PC-3 (cell line): ENCODE measurements around the gene TMEM212. TPM values are rescaled to one million over a fixed set of nuclear protein-coding genes. Genes with fewer than 3 reads are reported as not detected.

Source experiments
- ATAC-seq: fragments of 200-7000 bp; cut with Tn5 transposase; 2 replicates; pipeline ENCODE4 v1.9.1; 2020; ENCODE audit warnings: mild to moderate bottlenecking, moderate library complexity
- BruUV-seq: library from RNA; stranded (reverse); fragments of 400-500 nt; replicated peaks from 2 replicates; lab custom pipeline; 2021; lab: Mats Ljungman, UMichigan
- CTCF ChIA-PET: fragments of 300-600 bp; sonication (Branson Sonifier 250); formaldehyde crosslinking; loops from one replicate; lab custom pipeline; 2022; ENCODE audit warnings: antibody characterized with exemption; lab: Charles Lee
- POLR2A ChIA-PET: fragments of 300-600 bp; sonication (Branson Sonifier 250); formaldehyde crosslinking; loops from one replicate; lab custom pipeline; 2022; ENCODE audit warnings: antibody characterized with exemption; ENCODE audit not compliant: unreplicated experiment; lab: Charles Lee
- DNase-seq: peaks from one replicate; pipeline ENCODE4 v3.0.0-alpha.2; 2015
- H2AFZ ChIP-seq: fragments of 300-600 bp; sonication (generic); 2 replicates; pipeline ENCODE4 v1.6.0; 2016; ENCODE audit warnings: antibody characterized with exemption, low read length
- H3F3A ChIP-seq: fragments of 300-600 bp; sonication (generic); one replicate; pipeline ENCODE4 v1.6.0; 2017; ENCODE audit warnings: antibody characterized with exemption, low read length, control low read depth, mild to moderate bottlenecking; ENCODE audit not compliant: unreplicated experiment
- H3K27ac ChIP-seq: fragments of 300-600 bp; sonication (generic); 2 replicates; pipeline ENCODE4 v1.5.1; 2016; ENCODE audit warnings: mild to moderate bottlenecking, low read length
- H3K27me3 ChIP-seq: fragments of 300-600 bp; sonication (generic); 2 replicates; pipeline ENCODE4 v1.6.1; 2016; ENCODE audit warnings: low read length, mixed read lengths
- H3K36me3 ChIP-seq: fragments of 300-600 bp; sonication (generic); 2 replicates; pipeline ENCODE4 v1.6.1; 2016; ENCODE audit warnings: low read depth, mixed run types, low read length, mixed read lengths
- H3K4me1 ChIP-seq: fragments of 300-600 bp; sonication (generic); 2 replicates; pipeline ENCODE4 v1.5.1; 2016; ENCODE audit warnings: low read length; ENCODE audit not compliant: insufficient read depth
- H3K4me2 ChIP-seq: fragments of 300-600 bp; sonication (generic); 2 replicates; pipeline ENCODE4 v1.6.0; 2016; ENCODE audit warnings: low read length
- H3K4me3 ChIP-seq: fragments of 300-600 bp; sonication (generic); 2 replicates; pipeline ENCODE4 v1.5.1; 2016; ENCODE audit warnings: mild to moderate bottlenecking, low read length, mixed read lengths
- H3K79me2 ChIP-seq: fragments of 300-600 bp; sonication (generic); 2 replicates; pipeline ENCODE4 v1.6.1; 2017; ENCODE audit warnings: low read length, mixed read lengths
- H3K9ac ChIP-seq: fragments of 300-600 bp; sonication (generic); 2 replicates; pipeline ENCODE4 v1.6.0; 2016; ENCODE audit warnings: mild to moderate bottlenecking, low read length
- H3K9me2 ChIP-seq: fragments of 300-600 bp; sonication (generic); replicated peaks from 2 replicates; pipeline ENCODE4 v1.6.1; 2016; ENCODE audit warnings: mixed run types, low read length, mixed read lengths
- H3K9me3 ChIP-seq: fragments of 300-600 bp; sonication (generic); 2 replicates; pipeline ENCODE4 v1.6.1; 2016; ENCODE audit warnings: low read length, mixed read lengths
- H4K20me1 ChIP-seq: fragments of 300-600 bp; sonication (generic); 2 replicates; pipeline ENCODE4 v1.6.1; 2016; ENCODE audit warnings: low read length, mixed read lengths
- EZH2 ChIP-seq: fragments of 300-600 bp; sonication (generic); IDR thresholded peaks from one replicate; pipeline ENCODE4 v1.6.1; 2017; ENCODE audit warnings: antibody characterized with exemption, mild to moderate bottlenecking, low read length; ENCODE audit not compliant: unreplicated experiment
- EZH2phosphoT487 ChIP-seq: fragments of 300-600 bp; sonication (generic); IDR thresholded peaks from 2 replicates; pipeline ENCODE4 v1.6.1; 2018; ENCODE audit warnings: mild to moderate bottlenecking, antibody characterized with exemption, low read length, borderline replicate concordance
- intact Hi-C: fragments of 100-400 bp; cut with micrococcal nuclease; formaldehyde crosslinking; loops from 2 replicates; pipeline ENCODE4 v1.9.0; 2023
- total RNA-seq: library from RNA; depleted of rRNA; stranded (reverse); fragments of >200 nt; gene quantifications from 2 replicates; pipeline ENCODE4 v1.2.3, GENCODE V29; 2014
- TF ChIP-seq, protein P1 (sequence below): fragments of 300-600 bp; sonication (generic); conservative IDR thresholded peaks from 2 replicates; pipeline ENCODE4 v1.5.1; 2017; ENCODE audit warnings: antibody characterized with exemption, low read depth, mild to moderate bottlenecking, low read length

Gene TMEM212
- total RNA-seq, 1 experiment from 2014 or later: not detected

DNA sequence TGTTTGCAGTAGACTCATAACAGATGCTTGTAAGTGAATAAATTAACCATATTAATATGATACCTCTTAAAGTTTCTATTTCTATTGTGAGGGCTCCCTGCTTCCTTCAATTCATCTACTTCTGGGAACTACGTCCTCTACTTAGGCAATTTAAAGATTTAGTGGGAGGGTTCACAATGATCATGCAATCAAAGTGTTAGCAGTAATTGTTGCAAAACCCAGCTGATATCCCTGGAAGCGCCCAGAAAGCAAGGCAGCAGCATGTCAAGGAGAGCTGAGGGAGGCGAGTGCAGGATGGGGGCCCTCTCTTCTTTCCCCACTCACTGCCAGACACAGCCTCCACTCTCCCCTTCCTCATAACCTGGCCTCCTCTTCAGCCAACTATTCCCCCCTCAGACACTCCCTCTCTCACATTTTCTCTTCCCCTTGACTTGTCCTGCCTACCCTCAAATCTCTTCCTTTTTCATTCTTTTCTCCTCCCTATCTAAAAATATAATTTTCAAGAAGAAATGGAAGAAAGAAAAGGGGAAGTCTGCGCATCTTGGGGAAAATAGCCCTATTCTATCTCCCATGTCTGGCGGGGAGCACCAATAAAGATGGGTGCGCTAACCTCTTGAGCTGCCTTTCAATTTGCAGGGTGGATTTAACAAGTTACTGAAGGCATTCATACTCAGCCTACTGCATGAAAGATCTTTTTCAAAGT is 6.6 kb downstream of the TMEM212 start:
- DNase-seq (no peak), ATAC-seq (no peak)
- Histone ChIP-seq H3K9me2 (no peaks in the 10 kb centered on the region), H3F3A (no peaks in the 10 kb centered on the region), H3K36me3 (0 out of 2 replicates have a peak, but pooled peaks cover 6% of the 10 kb centered on the region), H3K9me3 (peaks cover 13% of the 10 kb centered on the region), H3K9ac (no peak overlapping the region), H3K4me1 (peaks cover 8% of the 10 kb centered on the region; the same call in 1 of the 2 replicates), H3K27ac (no peak overlapping the region), H3K27me3 (no peaks in the 10 kb centered on the region), H4K20me1 (no peaks in the 10 kb centered on the region), H3K79me2 (no peaks in the 10 kb centered on the region), H2AFZ (no peak overlapping the region), H3K4me3 (no peak overlapping the region), H3K4me2 (no peak overlapping the region)
- TF ChIP-seq EZH2phosphoT487: no peak
- no peak for TF ChIP-seq EZH2
- TF ChIP-seq, protein P1, sequence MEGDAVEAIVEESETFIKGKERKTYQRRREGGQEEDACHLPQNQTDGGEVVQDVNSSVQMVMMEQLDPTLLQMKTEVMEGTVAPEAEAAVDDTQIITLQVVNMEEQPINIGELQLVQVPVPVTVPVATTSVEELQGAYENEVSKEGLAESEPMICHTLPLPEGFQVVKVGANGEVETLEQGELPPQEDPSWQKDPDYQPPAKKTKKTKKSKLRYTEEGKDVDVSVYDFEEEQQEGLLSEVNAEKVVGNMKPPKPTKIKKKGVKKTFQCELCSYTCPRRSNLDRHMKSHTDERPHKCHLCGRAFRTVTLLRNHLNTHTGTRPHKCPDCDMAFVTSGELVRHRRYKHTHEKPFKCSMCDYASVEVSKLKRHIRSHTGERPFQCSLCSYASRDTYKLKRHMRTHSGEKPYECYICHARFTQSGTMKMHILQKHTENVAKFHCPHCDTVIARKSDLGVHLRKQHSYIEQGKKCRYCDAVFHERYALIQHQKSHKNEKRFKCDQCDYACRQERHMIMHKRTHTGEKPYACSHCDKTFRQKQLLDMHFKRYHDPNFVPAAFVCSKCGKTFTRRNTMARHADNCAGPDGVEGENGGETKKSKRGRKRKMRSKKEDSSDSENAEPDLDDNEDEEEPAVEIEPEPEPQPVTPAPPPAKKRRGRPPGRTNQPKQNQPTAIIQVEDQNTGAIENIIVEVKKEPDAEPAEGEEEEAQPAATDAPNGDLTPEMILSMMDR: no peak
- BruUV-seq: no TSS peak
- CTCF ChIA-PET: no interaction called here
- intact Hi-C loops: no loop called here
- POLR2A ChIA-PET: interaction anchor here (0.5 kb wide), 1 partner anchor 99 kb away, joined by 4 read pairs; no protein-coding TSS in a partner anchor

DNA sequence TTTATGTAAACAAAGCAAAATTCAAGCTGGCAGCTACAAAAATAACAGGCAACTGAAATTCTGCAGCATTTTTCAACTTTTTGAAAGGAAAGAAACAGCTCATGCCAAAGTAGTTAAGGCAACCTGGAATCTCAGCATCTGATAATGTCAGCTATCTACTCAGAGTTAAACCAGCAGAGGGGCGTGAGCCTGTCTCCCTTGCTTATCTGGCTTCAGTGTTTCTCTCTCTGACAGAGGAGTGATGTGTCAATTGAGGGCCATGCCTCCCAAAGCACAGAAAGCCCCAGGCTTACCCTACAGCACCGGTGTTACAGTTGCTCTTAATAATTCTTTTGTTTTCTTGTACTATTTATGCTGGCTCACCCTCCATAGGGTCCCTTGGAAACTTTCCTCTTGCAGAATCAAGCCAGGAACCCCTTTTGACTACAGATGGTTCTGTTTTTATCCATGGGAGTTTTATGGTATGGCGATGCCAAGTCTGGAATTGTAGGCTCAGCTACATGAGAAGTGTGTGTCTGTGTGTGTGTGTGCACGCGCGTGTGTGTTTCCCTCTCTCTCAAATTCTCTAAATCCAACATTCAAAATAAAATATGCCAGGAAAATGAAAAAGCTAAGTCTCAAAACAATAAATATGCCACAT is 7.3 kb downstream of the TMEM212 start:
- CTCF ChIA-PET: no interaction called here
- Histone ChIP-seq H3K9ac (no peak overlapping the region), H3K79me2 (no peaks in the 10 kb centered on the region), H3K4me3 (no peak overlapping the region), H3K9me2 (no peaks in the 10 kb centered on the region), H2AFZ (no peak overlapping the region), H3K27me3 (no peaks in the 10 kb centered on the region), H3K9me3 (peaks cover 19% of the 10 kb centered on the region), H3K4me1 (peaks cover 5% of the 10 kb centered on the region; the same call in 1 of the 2 replicates), H3F3A (no peaks in the 10 kb centered on the region), H3K27ac (no peak overlapping the region), H3K36me3 (peaks cover 10% of the 10 kb centered on the region; the same call in 1 of the 2 replicates), H3K4me2 (no peak overlapping the region), H4K20me1 (no peaks in the 10 kb centered on the region)
- TF ChIP-seq EZH2phosphoT487 (no peak), EZH2 (no peak)
- TF ChIP-seq, protein P1: no peak
- DNase-seq (no peak), ATAC-seq (no peak)
- no TSS peak for BruUV-seq
- POLR2A ChIA-PET: interaction anchor here (0.5 kb wide), 1 partner anchor 98 kb away, joined by 4 read pairs; no protein-coding TSS in a partner anchor
- intact Hi-C loops: no loop called here
